NCI-H524 treated with DMSO at 0.1 percent for 48 hours (cell line): ENCODE results near the gene FAM110A.
"Not testable (repeated sequence)": the region's sequence is repeated elsewhere in the genome, so short reads cannot be mapped to it uniquely, and the experiment has no call there.

Experiments used
- DNase-seq: peaks from one replicate; lab custom pipeline; 2025; lab: John Stamatoyannopoulos, UW

FAM110A gene

GRCh38 chr20:844473-845225 is 11.1 kb downstream of the FAM110A start:
- DNase-seq = peak; percentile 85

- no peak for DNase-seq
These were observed 11.8 kb downstream of the FAM110A start for GRCh38 chr20:845226-845868.

- DNase-seq = no peak
These were observed 12.7 kb downstream of the FAM110A start for GRCh38 chr20:845941-846893.

GRCh38 chr20:846894-847278 is 13.4 kb downstream of the FAM110A start:
- no peak for DNase-seq

- DNase-seq = peak; percentile 31
These were observed 14.7 kb downstream of the FAM110A start for GRCh38 chr20:848193-848592.

GRCh38 chr20:848731-849130 is 15.2 kb downstream of the FAM110A start:
- not testable (repeated sequence) for DNase-seq

GRCh38 chr20:853406-853996 is 20.0 kb downstream of the FAM110A start:
- DNase-seq = no peak

GRCh38 chr20:854601-855000 is 21.1 kb downstream of the FAM110A start:
- no peak for DNase-seq

- no peak for DNase-seq
These were observed 22.2 kb downstream of the FAM110A start for GRCh38 chr20:855466-856360.

GRCh38 chr20:856361-856775 is 22.9 kb downstream of the FAM110A start:
- DNase-seq = no peak

GRCh38 chr20:858011-858410 is 24.5 kb downstream of the FAM110A start:
- DNase-seq = no peak

- DNase-seq = no peak
These were observed 26.3 kb downstream of the FAM110A start for GRCh38 chr20:859751-860231.

- no peak for DNase-seq
These were observed 27.4 kb downstream of the FAM110A start for GRCh38 chr20:860891-861290.

- no peak for DNase-seq
These were observed 31.9 kb downstream of the FAM110A start for GRCh38 chr20:865440-865839.

GRCh38 chr20:868279-868678 is 34.8 kb downstream of the FAM110A start:
- DNase-seq = no peak

GRCh38 chr20:869606-870005 is 36.1 kb downstream of the FAM110A start:
- no peak for DNase-seq

GRCh38 chr20:870758-871157 is 37.2 kb downstream of the FAM110A start:
- DNase-seq = no peak

- no peak for DNase-seq
These were observed 37.9 kb downstream of the FAM110A start for GRCh38 chr20:871436-871835.

GRCh38 chr20:871948-872347 is 38.4 kb downstream of the FAM110A start:
- DNase-seq = no peak

- DNase-seq = no peak
These were observed 39.5 kb downstream of the FAM110A start for GRCh38 chr20:872855-873520.
